Motor neuron (in vitro differentiated cells): ENCODE results near the gene ZIC4. TPM values are rescaled to one million over a fixed set of nuclear protein-coding genes. Genes with fewer than 3 reads are reported as not detected.
A peak's percentile ranks its signal among the peaks of the same experiment; 100 is the strongest.

Experiments used
- ATAC-seq, 8 experiments: fragments of 200-7000 bp; cut with Tn5 transposase; replicated peaks in 6 of 8; 2 replicates each; pipeline ENCODE4 v1.8.0; 2021; ENCODE audit warnings: mild to moderate bottlenecking in 8 of 8, moderate library complexity in 8 of 8
- H3K27ac ChIP-seq, 2 donors: fragments of 250-450 bp; sonication (Bioruptor Pico); 2 replicates each; pipeline ENCODE4 v1.9.0; 2021; ENCODE audit warnings: antibody characterized with exemption in 2 of 2, mild to moderate bottlenecking in 2 of 2, moderate library complexity in 1 of 2
- H3K4me1 ChIP-seq, 2 donors: fragments of 250-450 bp; sonication (Bioruptor Pico); replicated peaks in 1 of 2; 2 replicates each; pipeline ENCODE4 v1.6.1; 2021; ENCODE audit warnings: antibody characterized with exemption in 2 of 2, mild to moderate bottlenecking in 2 of 2, moderate library complexity in 1 of 2
- H3K4me3 ChIP-seq, 5 donors: fragments of 250-450 bp; sonication (Bioruptor Pico); 2 replicates each; pipeline ENCODE4 v1.9.0; 2021; ENCODE audit warnings: antibody characterized with exemption in 5 of 5, mild to moderate bottlenecking in 5 of 5, moderate library complexity in 4 of 5
- WGBS, 10 experiments: fragments of 450-650 bp; shearing (Covaris generic); methylation state at CpG; one replicate each; pipeline ENCODE4 v1.0.0; 2022; 5-methylcytosine and 5-hydroxymethylcytosine counted together
- in situ Hi-C, 9 experiments: fragments of 400-800 bp; cut with MboI; loops; one replicate each; pipeline ENCODE4 v1.15.0; 2021; ENCODE audit warnings: low sequenced_read_pairs in 9 of 9, low pct_unique_long_range_greater_than_20kb in 2 of 9; ENCODE audit not compliant: unreplicated experiment in 9 of 9
- total RNA-seq, 8 experiments: library from RNA; unstranded; fragments of 300-600 nt; gene quantifications; 2 replicates each; pipeline versions ENCODE4 v1.2.3 to v1.2.4, GENCODE V29; 2022

The ZIC4 gene
- total RNA-seq, 8 experiments from 2014 or later: 0.05 to 12.1 (median 4.0) TPM

DNA sequence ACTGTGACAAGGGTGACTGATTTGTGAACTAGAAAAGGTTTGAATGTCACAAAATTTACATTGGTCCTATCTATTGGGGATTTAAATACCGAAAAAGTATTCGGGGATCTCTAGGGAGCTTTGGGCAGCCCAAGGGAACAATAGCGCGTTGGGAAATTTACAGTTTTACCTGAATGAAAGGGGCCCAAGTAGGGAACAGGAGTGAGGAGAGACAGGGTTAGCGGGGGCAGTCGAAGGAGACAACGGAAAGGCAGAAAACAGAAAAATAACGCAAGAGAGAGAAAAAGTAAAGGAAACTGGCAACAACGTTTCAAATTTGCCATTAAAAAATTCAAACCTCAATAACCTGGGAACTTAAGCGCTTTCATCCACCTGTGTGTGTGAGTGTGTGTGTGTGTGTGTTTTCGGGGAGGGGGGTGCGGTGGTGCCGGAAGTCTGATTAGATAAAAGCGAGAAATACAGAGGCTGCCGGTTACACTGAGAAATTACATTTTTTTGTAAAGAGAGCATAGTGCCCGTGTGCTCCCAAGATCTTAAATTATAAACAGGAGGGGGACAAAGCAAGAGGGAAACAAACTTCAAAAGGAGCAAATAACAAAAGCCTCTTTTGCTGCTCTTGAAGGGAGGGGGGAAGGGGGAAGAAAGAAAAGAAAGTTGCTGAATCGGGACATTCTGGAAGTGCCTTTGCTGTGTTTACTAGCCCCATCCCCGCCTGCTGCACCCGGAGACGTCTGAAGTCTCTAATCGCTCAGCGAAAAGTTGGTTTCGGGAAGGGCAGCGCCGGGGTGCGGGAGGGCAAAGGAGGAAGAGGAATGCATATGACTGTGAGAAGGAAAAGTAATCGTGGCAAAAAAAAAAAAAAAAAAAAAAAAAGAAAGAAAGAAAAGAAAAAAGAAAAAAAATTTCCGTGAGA lies 2.1 kb upstream of the ZIC4 start:
- Histone ChIP-seq H3K4me3 (peak overlapping the region in 2 of 5 donors; percentile 4 to 25), H3K4me1 (peaks cover 0 to 9% of the 10 kb centered on the region in 2 donors), H3K27ac (no peak overlapping the region)
- ATAC-seq: peak in 2 of 8 experiments; percentile 7 to 12
- in situ Hi-C loops: loop anchor here in 2 of 9 experiments (25.0 kb wide), 2 partner anchors 204 to 679 kb away; no protein-coding TSS in a partner anchor
- 0 to 42% (median 4%) methylated on average over 13 to 28 of the region's 28 CpGs for whole genome bisulfite sequencing, 10 experiments

DNA sequence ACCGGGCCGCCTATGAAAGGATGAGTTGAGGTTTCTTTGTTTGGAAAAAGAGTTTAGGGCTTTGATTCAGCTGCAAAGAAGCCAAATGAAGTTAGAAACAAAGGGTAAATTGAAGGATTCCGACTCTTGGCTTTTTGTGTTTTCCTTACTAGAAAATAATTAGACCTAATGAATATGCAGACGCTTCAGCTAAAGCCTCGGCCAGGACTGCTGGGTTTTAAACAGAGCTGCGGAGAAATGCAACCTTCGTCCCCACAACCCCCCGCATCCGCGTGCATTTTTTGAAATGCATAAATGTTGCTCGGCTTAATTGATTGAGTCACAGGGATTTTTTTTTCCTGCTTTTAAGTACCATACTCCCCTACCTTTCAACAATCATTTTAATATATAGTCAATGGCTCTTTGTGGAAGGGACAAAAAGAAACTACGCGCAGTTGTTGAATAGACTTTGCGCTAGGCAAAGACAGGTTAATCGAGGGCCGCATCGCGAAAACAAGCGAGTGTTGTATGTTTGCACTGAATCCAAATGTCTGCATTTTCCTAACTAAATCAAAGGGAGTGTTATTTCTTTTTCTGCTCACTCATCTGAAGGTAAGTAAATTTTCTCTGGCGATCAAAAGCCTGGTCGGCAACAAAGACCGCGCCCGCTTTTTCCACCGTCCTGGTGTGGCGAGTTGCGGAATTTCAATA lies 1.3 kb upstream of the ZIC4 start:
- 2 to 92% (median 18%) methylated on average over 1 to 25 of the region's 27 CpGs; no CpG with 5 or more reads in 1 of the 10 experiments for WGBS, 10 experiments
- ATAC-seq: no peak
- H3K4me1 ChIP-seq: peaks cover 0 to 9% of the 10 kb centered on the region in 2 donors
- no peak overlapping the region for H3K27ac ChIP-seq
- no peak overlapping the region for H3K4me3 ChIP-seq
- in situ Hi-C loops: loop anchor here in 2 of 9 experiments (25.0 kb wide), 2 partner anchors 205 to 680 kb away; no protein-coding TSS in a partner anchor

DNA sequence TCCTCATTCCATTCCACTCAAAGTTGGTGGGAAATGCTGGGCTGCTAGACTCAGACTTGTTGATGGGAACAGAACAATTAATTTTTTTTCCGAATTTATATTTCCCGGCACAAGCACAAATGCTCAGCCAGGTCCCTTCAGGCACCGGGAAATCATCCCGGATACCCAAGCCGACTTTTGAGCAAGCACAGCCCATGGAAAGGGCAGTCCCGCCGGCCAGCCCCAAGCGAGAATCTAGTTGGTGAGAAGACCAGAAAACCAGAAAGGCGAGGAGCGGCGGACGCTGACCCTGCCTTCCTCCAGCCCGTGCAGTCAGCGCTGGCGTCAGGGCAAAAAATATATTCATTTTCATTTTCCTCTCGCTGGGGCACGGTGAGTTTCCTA lies 763 bp upstream of the ZIC4 start:
- Histone ChIP-seq H3K4me3 (no peak overlapping the region), H3K27ac (no peak overlapping the region), H3K4me1 (peaks cover 0 to 9% of the 10 kb centered on the region in 2 donors)
- WGBS, 10 experiments: 1 to 95% (median 20%) methylated on average over 3 to 14 of the region's 17 CpGs; no CpG with 5 or more reads in 2 of the 10 experiments
- ATAC-seq: no peak
- in situ Hi-C loops: loop anchor here in 2 of 9 experiments (25.0 kb wide), 2 partner anchors 205 to 680 kb away; no protein-coding TSS in a partner anchor

DNA sequence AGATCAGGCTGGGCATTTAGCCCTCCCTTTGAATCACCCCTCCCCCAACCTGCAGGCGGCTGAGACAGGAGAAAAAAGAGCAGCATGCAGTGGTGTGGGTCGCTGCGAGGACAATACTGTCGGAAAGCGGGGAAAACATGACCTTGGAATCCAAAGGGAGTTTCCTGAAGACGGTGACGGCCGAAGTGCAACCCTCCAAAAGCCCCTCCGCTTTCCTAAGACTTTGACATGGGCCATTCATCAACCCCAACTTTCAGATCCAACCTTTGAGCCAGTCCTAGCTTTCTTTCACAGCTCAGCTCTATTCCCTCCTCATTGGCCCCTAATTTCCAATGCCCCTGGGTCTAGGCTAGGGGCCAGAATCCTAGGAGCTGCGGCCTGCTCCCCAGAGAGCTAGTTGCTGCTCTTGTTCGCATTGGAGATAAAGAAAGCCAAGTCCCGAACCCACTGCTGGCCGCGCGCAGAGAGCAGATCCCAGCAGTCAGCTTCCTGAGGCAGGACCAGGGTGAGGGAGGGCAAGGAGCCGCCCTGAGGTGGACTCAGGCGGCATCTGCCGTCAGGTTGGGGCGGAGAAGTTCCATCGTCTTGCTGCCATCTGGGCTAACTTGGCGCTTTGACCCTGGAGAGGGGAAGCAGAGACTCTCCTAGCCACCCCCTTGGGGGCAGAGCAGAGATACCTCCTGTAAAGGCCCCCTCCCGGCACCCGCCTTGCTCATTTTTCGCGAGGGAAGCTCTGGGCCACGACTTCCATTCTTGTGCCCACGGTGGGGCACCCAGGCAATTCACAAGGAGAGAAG lies 914 bp downstream of the ZIC4 start:
- in situ Hi-C loops: loop anchor here in 2 of 9 experiments (25.0 kb wide), 2 partner anchors 207 to 682 kb away; no protein-coding TSS in a partner anchor
- H3K4me1 ChIP-seq: peaks cover 0 to under 1% of the 10 kb centered on the region in 2 donors
- ATAC-seq: no peak
- no peak overlapping the region for H3K4me3 ChIP-seq
- WGBS, 10 experiments: 0 to 90% (median 23%) methylated on average over 1 to 13 of the region's 27 CpGs; no CpG with 5 or more reads in 4 of the 10 experiments
- H3K27ac ChIP-seq: no peak overlapping the region

DNA sequence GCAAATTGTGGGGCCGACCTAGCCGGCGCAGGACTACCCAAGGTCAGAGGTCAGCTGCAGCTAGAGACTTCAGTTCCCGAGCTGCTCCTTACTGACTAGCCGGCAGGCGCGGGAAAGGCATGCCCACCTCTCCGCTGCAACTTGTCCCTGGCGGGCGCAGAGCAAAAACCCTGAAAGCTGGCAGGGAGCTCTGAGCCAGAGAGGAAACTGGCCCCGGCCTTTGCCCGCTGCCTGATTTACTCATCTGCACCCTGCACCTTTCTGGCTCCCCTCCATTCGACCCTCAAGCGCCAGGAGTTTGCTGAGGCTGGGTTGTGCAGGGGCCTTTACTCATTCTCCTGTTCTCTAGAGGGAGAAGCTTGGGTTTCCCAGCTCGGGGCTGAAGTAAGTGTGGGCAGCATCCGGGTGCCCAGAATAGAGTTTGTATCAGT lies 1.5 kb downstream of the ZIC4 start:
- ATAC-seq: no peak
- WGBS, 10 experiments: 23 to 85% (median 55%) methylated on average over 1 to 8 of the region's 16 CpGs; no CpG with 5 or more reads in 5 of the 10 experiments
- H3K4me1 ChIP-seq: no peaks in the 10 kb centered on the region
- in situ Hi-C loops: loop anchor here in 2 of 9 experiments (25.0 kb wide), 2 partner anchors 207 to 682 kb away; no protein-coding TSS in a partner anchor
- H3K4me3 ChIP-seq: no peak overlapping the region
- no peak overlapping the region for H3K27ac ChIP-seq

DNA sequence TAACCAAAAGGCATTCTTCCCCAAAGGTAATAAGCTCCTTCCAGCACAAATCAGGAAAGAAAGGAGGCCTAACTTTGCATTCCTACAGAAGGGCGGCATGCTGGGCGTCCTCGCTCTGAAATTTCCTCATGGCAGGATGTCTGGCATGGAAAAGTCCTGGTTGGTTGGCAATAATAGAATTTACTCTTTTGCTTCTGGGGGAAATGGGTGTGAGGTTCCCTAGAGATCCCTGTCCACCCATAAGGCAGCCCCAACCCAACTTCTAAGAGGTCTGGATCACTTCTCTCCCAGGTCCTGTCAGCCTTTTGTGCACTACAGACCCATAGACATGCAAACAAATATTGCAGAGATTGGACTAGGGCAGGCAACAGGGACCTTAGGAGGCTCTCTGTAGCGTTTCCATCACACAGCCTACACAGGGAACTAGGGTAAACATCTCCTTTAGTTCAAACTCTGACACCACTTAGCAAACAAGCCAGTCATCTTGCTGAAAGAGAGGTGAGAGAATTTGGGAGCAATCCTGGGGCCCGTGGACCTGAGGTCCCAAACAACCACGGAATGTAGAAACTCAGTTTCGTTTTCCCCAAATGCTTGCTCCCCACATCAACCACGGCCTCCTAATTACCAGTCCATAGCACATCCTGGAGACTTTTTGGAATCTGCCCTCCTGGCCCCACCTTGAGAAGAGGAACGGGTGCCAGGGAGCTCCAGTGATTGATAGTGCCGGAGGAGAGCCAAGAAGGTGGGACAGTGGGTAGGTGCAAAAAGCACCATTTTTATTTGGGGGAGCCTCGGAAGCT lies 2.1 kb downstream of the ZIC4 start:
- no peak for ATAC-seq
- Histone ChIP-seq H3K4me3 (no peak overlapping the region), H3K4me1 (no peaks in the 10 kb centered on the region), H3K27ac (no peak overlapping the region)
- WGBS, 10 experiments: 62 to 100% (median 93%) methylated on average over 1 to 10 of the region's 11 CpGs; no CpG with 5 or more reads in 1 of the 10 experiments
- in situ Hi-C loops: loop anchor here in 2 of 9 experiments (25.0 kb wide), 2 partner anchors 208 to 683 kb away; no protein-coding TSS in a partner anchor

DNA sequence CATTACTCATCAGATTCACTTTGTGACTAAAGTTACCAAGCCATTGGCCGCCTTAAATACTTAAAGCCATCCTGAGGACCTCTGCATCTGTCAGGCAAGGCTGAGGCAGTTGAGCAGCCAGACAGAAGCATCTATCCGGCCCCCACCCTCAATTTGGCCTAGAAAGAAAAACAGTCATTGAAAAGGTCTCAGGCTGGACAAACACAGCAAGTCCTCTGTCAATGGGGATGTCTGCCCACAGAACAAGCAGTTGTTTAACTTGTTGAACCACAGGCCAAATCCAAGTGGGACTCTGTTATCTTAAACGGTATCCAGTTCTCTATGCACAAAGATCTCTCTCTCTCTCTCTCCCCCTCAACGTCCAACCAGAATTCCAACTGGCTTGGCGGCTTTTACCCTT lies 2.8 kb downstream of the ZIC4 start:
- no peak overlapping the region for H3K4me3 ChIP-seq
- no peak for ATAC-seq
- in situ Hi-C loops: loop anchor here in 2 of 9 experiments (25.0 kb wide), 2 partner anchors 209 to 684 kb away; no protein-coding TSS in a partner anchor
- H3K27ac ChIP-seq: no peak overlapping the region
- 61 to 89% (median 71%) methylated on average over 3 to 4 of the region's 5 CpGs; no CpG with 5 or more reads in 3 of the 10 experiments for WGBS, 10 experiments
- H3K4me1 ChIP-seq: no peaks in the 10 kb centered on the region

DNA sequence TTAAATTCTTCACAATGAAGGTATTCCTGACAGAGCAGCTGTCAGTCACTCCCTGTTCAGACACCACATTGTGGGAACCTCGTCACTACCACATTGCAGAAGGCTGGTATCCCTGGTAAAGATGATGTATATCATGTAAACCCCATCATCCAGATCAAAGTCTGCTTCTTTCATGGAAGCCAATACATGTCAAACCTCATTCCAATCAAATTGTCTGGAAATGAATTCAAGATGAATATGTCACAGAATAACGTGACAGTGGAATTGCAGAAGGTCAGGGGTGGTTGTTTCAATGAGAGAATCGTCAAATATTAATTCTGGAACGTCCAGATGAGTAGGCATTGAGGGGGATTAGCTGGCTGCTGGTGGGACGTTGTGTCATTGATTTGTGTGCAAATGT lies 4.2 kb downstream of the ZIC4 start:
- in situ Hi-C loops: loop anchor here in 2 of 9 experiments (25.0 kb wide), 2 partner anchors 210 to 685 kb away; no protein-coding TSS in a partner anchor
- no peak overlapping the region for H3K4me3 ChIP-seq
- ATAC-seq: no peak
- H3K4me1 ChIP-seq: no peaks in the 10 kb centered on the region
- H3K27ac ChIP-seq: no peak overlapping the region
- WGBS, 10 experiments: 13 to 65% (median 53%) methylated on average over 2 to 5 of the region's 5 CpGs; no CpG with 5 or more reads in 2 of the 10 experiments

DNA sequence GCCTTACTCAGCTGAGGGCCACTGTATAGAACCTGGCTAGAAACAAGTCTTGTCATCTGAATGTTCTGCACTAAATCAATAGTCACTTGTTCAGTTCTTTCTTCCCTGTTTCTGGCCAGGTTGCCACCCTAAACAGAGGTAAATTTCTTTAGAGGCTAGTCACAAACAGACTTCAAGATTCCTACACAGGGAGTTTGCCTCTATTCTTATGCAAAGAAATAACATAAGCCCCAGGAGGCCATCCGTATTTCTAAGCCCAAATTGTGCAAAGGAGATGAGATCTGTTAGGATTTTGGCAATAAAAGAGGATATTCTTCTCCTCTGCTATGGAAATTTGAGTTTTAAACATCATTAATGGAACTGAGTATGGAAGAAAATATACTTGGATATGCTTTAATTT lies 4.9 kb downstream of the ZIC4 start:
- Histone ChIP-seq H3K4me1 (no peaks in the 10 kb centered on the region), H3K27ac (no peak overlapping the region), H3K4me3 (no peak overlapping the region)
- 29 to 100% (median 46%) methylated on average over 1 of the region's 1 CpG; no CpG with 5 or more reads in 4 of the 10 experiments for WGBS, 10 experiments
- ATAC-seq: no peak
- in situ Hi-C loops: loop anchor here in 2 of 9 experiments (25.0 kb wide), 2 partner anchors 211 to 686 kb away; no protein-coding TSS in a partner anchor

DNA sequence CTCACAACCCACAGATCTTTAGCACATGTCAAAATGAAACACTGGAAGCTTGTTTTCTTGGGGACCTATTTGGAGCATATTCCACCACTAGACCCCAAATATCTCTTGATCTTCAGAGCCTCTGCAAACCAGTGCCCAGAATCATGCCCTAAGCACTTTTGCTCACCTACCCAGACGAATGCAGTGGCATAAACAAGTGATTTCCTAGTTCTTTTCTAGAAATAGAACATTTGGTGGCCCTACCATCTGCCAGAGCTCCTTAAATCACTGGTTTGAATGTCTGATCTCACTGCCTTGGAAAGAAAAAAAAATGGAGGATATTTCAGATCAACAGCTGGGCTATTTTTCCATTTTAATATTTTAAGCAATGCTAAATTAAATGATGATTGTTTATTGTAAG lies 5.3 kb downstream of the ZIC4 start:
- H3K27ac ChIP-seq: no peak overlapping the region
- H3K4me3 ChIP-seq: no peak overlapping the region
- ATAC-seq: no peak
- in situ Hi-C loops: loop anchor here in 2 of 9 experiments (25.0 kb wide), 2 partner anchors 211 to 686 kb away; no protein-coding TSS in a partner anchor
- WGBS, 10 experiments: 0 to 100% (median 72%) methylated on average over 1 of the region's 1 CpG; no CpG with 5 or more reads in 2 of the 10 experiments
- H3K4me1 ChIP-seq: no peaks in the 10 kb centered on the region

DNA sequence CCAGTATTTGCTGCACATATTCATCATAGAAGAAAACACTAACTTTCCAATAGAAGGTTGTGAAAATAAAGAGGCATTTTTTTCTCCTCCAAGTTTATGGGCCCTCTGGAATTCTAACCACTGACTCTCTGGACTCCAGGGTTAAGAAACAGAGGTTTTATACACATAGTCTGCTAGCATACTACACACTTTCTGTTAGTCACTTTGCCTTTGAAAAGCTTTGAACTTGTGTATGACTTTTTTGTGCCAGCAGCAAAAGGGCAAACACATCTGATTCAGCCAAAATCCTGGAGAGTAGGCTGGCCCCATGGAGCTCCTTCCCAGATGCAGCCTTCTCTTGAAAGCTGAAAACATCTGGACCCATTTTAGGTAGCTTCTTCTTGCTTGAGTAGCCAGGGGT lies 6.2 kb downstream of the ZIC4 start:
- in situ Hi-C loops: loop anchor here in 2 of 9 experiments (25.0 kb wide), 2 partner anchors 212 to 687 kb away; no protein-coding TSS in a partner anchor
- H3K4me1 ChIP-seq: no peaks in the 10 kb centered on the region
- H3K27ac ChIP-seq: no peak overlapping the region
- ATAC-seq: no peak
- H3K4me3 ChIP-seq: no peak overlapping the region
